ENCODE results near the gene NGRN.

DNA sequence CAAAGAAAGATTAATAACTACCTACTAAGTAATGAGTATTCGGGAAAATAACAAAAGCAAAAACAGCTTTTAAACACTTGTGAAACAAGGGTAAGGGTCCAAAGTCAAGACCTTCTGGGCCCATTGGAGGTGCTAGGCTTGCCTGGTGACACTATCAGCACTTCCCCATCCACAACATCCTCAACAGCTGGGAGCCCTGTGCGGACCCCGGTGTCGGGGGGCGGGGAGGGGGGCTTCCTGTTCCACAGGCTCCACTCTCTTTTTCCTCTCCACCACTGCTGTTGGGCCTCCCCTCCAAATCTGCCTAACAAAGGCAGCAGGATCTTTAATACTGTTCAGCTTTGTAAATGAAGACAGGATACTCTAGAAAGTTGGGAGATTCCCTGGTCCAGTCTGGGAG, 21.6 kb downstream of the NGRN start:
- TF ChIP-seq CTCF (IDR thresholded peaks at IDR 0.05): no peak
- no peak for TF ChIP-seq POLR2A (IDR thresholded peaks at IDR 0.05)
- no peak for TF ChIP-seq POLR2AphosphoS5 (IDR thresholded peaks at IDR 0.05)
- no peak for TF ChIP-seq EP300 (IDR thresholded peaks at IDR 0.05)

Measured in upper lobe of left lung (tissue), 4 donors.